Measurements from ENCODE around the gene NUDT1.
A peak's percentile ranks its signal among the peaks of the same experiment; 100 is the strongest.

NUDT1 gene

DNA sequence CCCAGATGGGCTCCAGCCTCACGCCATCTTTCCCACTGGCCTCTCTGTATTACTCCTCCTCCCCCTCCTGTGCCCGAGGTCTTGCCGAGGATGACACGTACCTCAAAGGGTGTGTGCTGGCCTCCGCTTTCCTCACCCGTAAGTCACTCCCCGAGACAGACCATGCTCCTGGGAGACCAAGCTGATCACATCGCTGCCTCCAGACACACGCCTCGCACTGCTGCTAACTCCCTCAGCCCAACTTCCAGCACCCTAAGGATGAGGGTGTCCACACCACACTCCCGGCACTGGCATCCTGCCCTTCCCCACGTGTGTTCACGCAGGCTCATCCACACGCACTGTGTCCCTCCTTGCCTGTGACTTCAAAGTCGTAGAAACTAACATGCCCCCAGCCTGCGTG, 33.3 kb upstream of the NUDT1 start:
- Histone ChIP-seq H3K27me3 (replicated peaks in 2 of 5; ENCODE audit: control insufficient read depth in 4 of 5, insufficient read depth in 5 of 5, low read length in 4 of 5) (no peaks in the 10 kb centered on the region), H3K27ac (ENCODE audit: insufficient read depth in 1 of 2, low read depth in 1 of 2, low read length in 2 of 2, poor library complexity in 1 of 2, severe bottlenecking in 2 of 2) (no peak overlapping the region), H3K4me3 (ENCODE audit: control insufficient read depth in 1 of 7, extremely low read depth in 1 of 7, insufficient read depth in 4 of 7, low read depth in 2 of 7, low read length in 6 of 7) (no peak overlapping the region), H3K36me3 (ENCODE audit: control insufficient read depth in 4 of 4, insufficient read depth in 4 of 4, low read length in 3 of 4) (peaks cover 4 to 71% (median 55%) of the 10 kb centered on the region in 4 experiments), H3K4me1 (ENCODE audit: control extremely low read depth in 1 of 4, control insufficient read depth in 4 of 4, insufficient read depth in 4 of 4, low read length in 3 of 4) (no peaks in the 10 kb centered on the region), H3K9me3 (ENCODE audit: control extremely low read depth in 1 of 5, control insufficient read depth in 4 of 5, insufficient read depth in 2 of 5, low read depth in 1 of 5, low read length in 4 of 5) (no peaks in the 10 kb centered on the region)
- no peak for DNase-seq
- ChIA-PET POLR2A (no interaction called here), CTCF (interaction anchor here (1.2 to 2.2 kb wide), 5 partner anchors 13 to 630 kb away, joined by 3 to 10 read pairs (median 5); no protein-coding TSS in a partner anchor)
- WGBS (ENCODE audit: insufficient coverage), result 96% methylated on average over 16 of the region's 16 CpGs

DNA sequence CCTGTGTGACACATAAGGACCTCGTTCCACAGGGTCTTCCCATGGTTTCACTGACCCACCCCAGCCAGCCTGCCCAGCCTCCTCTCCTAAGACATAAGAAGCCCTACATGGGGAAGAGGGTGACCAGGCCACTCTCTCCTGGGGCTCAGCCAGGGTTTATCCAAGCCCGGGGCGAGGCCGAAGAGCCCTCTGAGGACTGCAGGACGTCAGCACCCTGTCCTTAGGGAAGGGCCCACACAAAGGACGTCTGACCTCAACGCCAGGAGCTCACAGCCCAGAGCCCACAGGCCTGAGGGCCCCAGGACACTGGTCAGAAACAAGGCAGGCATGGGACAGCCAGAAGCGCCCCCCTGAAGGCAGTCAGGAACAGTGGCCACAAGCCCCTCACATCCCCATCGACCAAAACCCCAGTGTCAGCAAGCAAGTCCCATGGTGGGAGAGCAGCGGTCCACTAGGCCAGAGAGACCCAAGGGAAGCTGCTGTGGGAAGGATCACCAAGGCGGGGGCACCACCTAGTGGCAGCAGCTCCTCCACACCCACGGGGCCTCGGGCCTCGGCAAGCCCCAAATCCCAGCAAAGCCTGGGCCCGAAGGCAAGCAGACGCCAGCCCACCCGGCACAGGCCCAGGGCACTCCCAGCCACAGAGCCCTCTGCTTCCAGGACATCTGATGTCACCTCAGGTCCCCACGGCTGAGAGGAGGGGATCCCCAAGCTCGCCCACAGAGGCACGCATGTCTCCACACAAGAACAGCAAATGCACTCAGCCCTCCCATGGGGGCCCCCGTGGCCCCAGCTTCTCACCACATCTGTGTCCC, 32.7 kb upstream of the NUDT1 start:
- DNase-seq, result peak; percentile 47 to 70 (median 64)
- Histone ChIP-seq H3K27ac (ENCODE audit: insufficient read depth in 1 of 2, low read depth in 1 of 2, low read length in 2 of 2, poor library complexity in 1 of 2, severe bottlenecking in 2 of 2) (no peak overlapping the region), H3K4me1 (ENCODE audit: control extremely low read depth in 1 of 4, control insufficient read depth in 4 of 4, insufficient read depth in 4 of 4, low read length in 3 of 4) (peaks cover 0 to 3% (median 0%) of the 10 kb centered on the region in 4 experiments), H3K27me3 (replicated peaks in 2 of 5; ENCODE audit: control insufficient read depth in 4 of 5, insufficient read depth in 5 of 5, low read length in 4 of 5) (no peaks in the 10 kb centered on the region), H3K4me3 (ENCODE audit: control insufficient read depth in 1 of 7, extremely low read depth in 1 of 7, insufficient read depth in 4 of 7, low read depth in 2 of 7, low read length in 6 of 7) (no peak overlapping the region), H3K9me3 (ENCODE audit: control extremely low read depth in 1 of 5, control insufficient read depth in 4 of 5, insufficient read depth in 2 of 5, low read depth in 1 of 5, low read length in 4 of 5) (no peaks in the 10 kb centered on the region), H3K36me3 (ENCODE audit: control insufficient read depth in 4 of 4, insufficient read depth in 4 of 4, low read length in 3 of 4) (peaks cover 9 to 71% (median 56%) of the 10 kb centered on the region in 4 experiments)
- ChIA-PET CTCF (interaction anchor here (0.7 to 2.2 kb wide), 7 partner anchors 13 to 631 kb away, joined by 3 to 10 read pairs (median 4); no protein-coding TSS in a partner anchor), POLR2A (no interaction called here)
- WGBS (ENCODE audit: insufficient coverage), result 89% methylated on average over 14 of the region's 21 CpGs

DNA sequence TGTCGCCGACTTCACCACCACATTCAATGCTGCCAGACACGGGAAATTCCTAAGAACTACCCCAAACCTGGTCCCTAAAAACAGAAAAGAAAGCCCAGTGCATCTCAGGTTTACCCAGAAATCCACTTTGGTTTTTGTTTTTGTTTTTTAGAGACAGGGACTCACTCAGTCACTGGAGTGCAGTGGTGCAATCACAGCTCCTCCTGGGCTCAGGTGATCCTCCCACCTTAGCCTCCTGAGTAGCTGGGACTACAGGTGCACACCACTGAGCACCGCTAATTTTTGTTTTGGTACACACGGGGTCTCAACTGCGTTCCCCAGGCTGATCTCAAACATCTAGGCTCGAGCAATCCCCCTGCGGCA, 32.1 kb upstream of the NUDT1 start:
- POLR2A ChIA-PET, result no interaction called here
- Histone ChIP-seq H3K36me3 (ENCODE audit: control insufficient read depth in 4 of 4, insufficient read depth in 4 of 4, low read length in 3 of 4) (peaks cover 9 to 76% (median 58%) of the 10 kb centered on the region in 4 experiments), H3K4me3 (ENCODE audit: control insufficient read depth in 1 of 7, extremely low read depth in 1 of 7, insufficient read depth in 4 of 7, low read depth in 2 of 7, low read length in 6 of 7) (no peak overlapping the region), H3K27me3 (replicated peaks in 2 of 5; ENCODE audit: control insufficient read depth in 4 of 5, insufficient read depth in 5 of 5, low read length in 4 of 5) (no peaks in the 10 kb centered on the region), H3K9me3 (ENCODE audit: control extremely low read depth in 1 of 5, control insufficient read depth in 4 of 5, insufficient read depth in 2 of 5, low read depth in 1 of 5, low read length in 4 of 5) (no peaks in the 10 kb centered on the region), H3K4me1 (ENCODE audit: control extremely low read depth in 1 of 4, control insufficient read depth in 4 of 4, insufficient read depth in 4 of 4, low read length in 3 of 4) (peaks cover 0 to 5% (median 0%) of the 10 kb centered on the region in 4 experiments), H3K27ac (ENCODE audit: insufficient read depth in 1 of 2, low read depth in 1 of 2, low read length in 2 of 2, poor library complexity in 1 of 2, severe bottlenecking in 2 of 2) (no peak overlapping the region)
- no peak for DNase-seq
- 96% methylated on average over 8 of the region's 8 CpGs for WGBS (ENCODE audit: insufficient coverage)
- CTCF ChIA-PET, result interaction anchor here (0.7 to 2.2 kb wide), 7 partner anchors 12 to 631 kb away, joined by 3 to 10 read pairs (median 4); no protein-coding TSS in a partner anchor

GRCh38 chr7:2210551-2211258, 31.3 kb upstream of the NUDT1 start:
- H3K27ac ChIP-seq (ENCODE audit: insufficient read depth in 1 of 2, low read depth in 1 of 2, low read length in 2 of 2, poor library complexity in 1 of 2, severe bottlenecking in 2 of 2), result no peak overlapping the region
- H3K27me3 ChIP-seq (replicated peaks in 2 of 5; ENCODE audit: control insufficient read depth in 4 of 5, insufficient read depth in 5 of 5, low read length in 4 of 5), result no peaks in the 10 kb centered on the region
- H3K4me1 ChIP-seq (ENCODE audit: control extremely low read depth in 1 of 4, control insufficient read depth in 4 of 4, insufficient read depth in 4 of 4, low read length in 3 of 4), result peaks cover 0 to 5% (median 0%) of the 10 kb centered on the region in 4 experiments
- ChIA-PET POLR2A (no interaction called here), CTCF (interaction anchor here (1.3 to 2.2 kb wide), 3 partner anchors 9 to 138 kb away, joined by 4 to 10 read pairs (median 5); no protein-coding TSS in a partner anchor)
- no peak overlapping the region for H3K4me3 ChIP-seq (ENCODE audit: control insufficient read depth in 1 of 7, extremely low read depth in 1 of 7, insufficient read depth in 4 of 7, low read depth in 2 of 7, low read length in 6 of 7)
- H3K9me3 ChIP-seq (ENCODE audit: control extremely low read depth in 1 of 5, control insufficient read depth in 4 of 5, insufficient read depth in 2 of 5, low read depth in 1 of 5, low read length in 4 of 5), result no peaks in the 10 kb centered on the region
- DNase-seq, result no peak
- peaks cover 9 to 76% (median 63%) of the 10 kb centered on the region in 4 experiments for H3K36me3 ChIP-seq (ENCODE audit: control insufficient read depth in 4 of 4, insufficient read depth in 4 of 4, low read length in 3 of 4)
- 98% methylated on average over 30 of the region's 30 CpGs for WGBS (ENCODE audit: insufficient coverage)

DNA sequence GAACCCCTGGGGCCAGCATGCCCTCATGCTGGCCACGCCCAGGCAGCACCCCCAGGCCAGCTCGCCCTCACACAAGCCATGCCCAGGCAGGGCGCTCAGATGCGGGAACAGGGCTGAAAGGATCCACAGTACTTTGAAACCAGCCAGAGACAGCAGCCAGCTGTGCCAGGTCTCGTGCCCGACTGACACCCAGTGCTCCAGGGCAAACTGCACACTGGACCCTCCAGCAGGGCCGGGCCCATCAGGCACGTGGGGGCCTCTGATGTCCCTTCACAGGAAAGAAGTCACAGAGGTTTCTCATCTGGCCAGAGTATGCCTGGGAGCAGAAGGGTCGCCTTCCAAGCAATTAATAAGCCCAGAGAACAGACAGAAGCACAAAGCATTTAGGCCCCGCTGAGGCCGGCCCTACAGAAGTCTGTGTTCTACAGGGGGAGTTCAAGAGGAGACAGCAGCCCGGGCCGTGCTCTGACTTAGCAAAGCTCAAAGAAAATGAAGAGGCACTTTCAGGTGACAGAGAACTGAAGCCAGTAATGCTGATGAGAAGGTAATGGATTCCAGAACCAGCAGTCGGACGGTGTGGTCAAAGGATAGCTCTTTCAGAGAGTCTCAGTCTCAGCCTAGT, 30.7 kb upstream of the NUDT1 start:
- CTCF ChIA-PET, result interaction anchor here (1.0 to 1.3 kb wide), 2 partner anchors 8 to 9 kb away, joined by 3 to 4 read pairs; no protein-coding TSS in a partner anchor

DNA sequence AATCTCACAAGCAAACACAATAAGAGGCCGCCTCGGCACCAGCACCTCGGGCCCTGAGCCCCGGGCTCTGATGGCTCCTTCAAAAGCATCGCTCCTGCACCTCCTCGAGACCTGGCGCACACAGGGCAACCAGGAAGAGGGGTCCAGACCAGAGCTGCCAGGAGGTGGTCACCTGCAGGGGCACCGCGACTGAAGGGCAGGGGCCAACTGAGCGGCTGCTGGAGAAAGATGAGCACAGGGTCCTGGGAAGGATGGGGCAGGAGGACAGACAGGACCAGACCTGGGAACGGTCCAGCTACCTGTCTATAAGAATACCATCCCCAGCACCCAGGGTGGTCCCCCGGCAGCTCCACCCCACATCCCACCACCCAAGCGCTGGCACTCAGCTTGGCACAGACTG, 30.1 kb upstream of the NUDT1 start:
- Histone ChIP-seq H3K4me3 (ENCODE audit: control insufficient read depth in 1 of 7, extremely low read depth in 1 of 7, insufficient read depth in 4 of 7, low read depth in 2 of 7, low read length in 6 of 7) (no peak overlapping the region), H3K36me3 (ENCODE audit: control insufficient read depth in 4 of 4, insufficient read depth in 4 of 4, low read length in 3 of 4) (peaks cover 13 to 88% (median 71%) of the 10 kb centered on the region in 4 experiments), H3K4me1 (ENCODE audit: control extremely low read depth in 1 of 4, control insufficient read depth in 4 of 4, insufficient read depth in 4 of 4, low read length in 3 of 4) (peaks cover 0 to 5% (median 0%) of the 10 kb centered on the region in 4 experiments), H3K27me3 (replicated peaks in 2 of 5; ENCODE audit: control insufficient read depth in 4 of 5, insufficient read depth in 5 of 5, low read length in 4 of 5) (no peaks in the 10 kb centered on the region), H3K9me3 (ENCODE audit: control extremely low read depth in 1 of 5, control insufficient read depth in 4 of 5, insufficient read depth in 2 of 5, low read depth in 1 of 5, low read length in 4 of 5) (no peaks in the 10 kb centered on the region), H3K27ac (ENCODE audit: insufficient read depth in 1 of 2, low read depth in 1 of 2, low read length in 2 of 2, poor library complexity in 1 of 2, severe bottlenecking in 2 of 2) (no peak overlapping the region)
- WGBS (ENCODE audit: insufficient coverage), result 97% methylated on average over 11 of the region's 13 CpGs
- CTCF ChIA-PET, result interaction anchor here (1.0 to 1.5 kb wide), 3 partner anchors 8 to 40 kb away, joined by 3 to 4 read pairs (median 3); no protein-coding TSS in a partner anchor
- no peak for DNase-seq
- POLR2A ChIA-PET, result no interaction called here

More for the DNA sequence above, 30.7 kb upstream of the NUDT1 start:
- no peaks in the 10 kb centered on the region for H3K9me3 ChIP-seq (ENCODE audit: control extremely low read depth in 1 of 5, control insufficient read depth in 4 of 5, insufficient read depth in 2 of 5, low read depth in 1 of 5, low read length in 4 of 5)
- POLR2A ChIA-PET, result no interaction called here
- 97% methylated on average over 14 of the region's 15 CpGs for WGBS (ENCODE audit: insufficient coverage)
- H3K27ac ChIP-seq (ENCODE audit: insufficient read depth in 1 of 2, low read depth in 1 of 2, low read length in 2 of 2, poor library complexity in 1 of 2, severe bottlenecking in 2 of 2), result no peak overlapping the region
- DNase-seq, result no peak
- H3K4me3 ChIP-seq (ENCODE audit: control insufficient read depth in 1 of 7, extremely low read depth in 1 of 7, insufficient read depth in 4 of 7, low read depth in 2 of 7, low read length in 6 of 7), result no peak overlapping the region
- no peaks in the 10 kb centered on the region for H3K27me3 ChIP-seq (replicated peaks in 2 of 5; ENCODE audit: control insufficient read depth in 4 of 5, insufficient read depth in 5 of 5, low read length in 4 of 5)
- peaks cover 13 to 83% (median 66%) of the 10 kb centered on the region in 4 experiments for H3K36me3 ChIP-seq (ENCODE audit: control insufficient read depth in 4 of 4, insufficient read depth in 4 of 4, low read length in 3 of 4)
- H3K4me1 ChIP-seq (ENCODE audit: control extremely low read depth in 1 of 4, control insufficient read depth in 4 of 4, insufficient read depth in 4 of 4, low read length in 3 of 4), result peaks cover 0 to 5% (median 0%) of the 10 kb centered on the region in 4 experiments

Data from common myeloid progenitor, CD34-positive (primary cell).